HG03280 (cell line): Measurements from ENCODE around the gene CD99.
A peak's percentile ranks its signal among the peaks of the same experiment; 100 is the strongest.

Experiments used
- ATAC-seq: cut with Tn5 transposase; IDR thresholded peaks from one replicate; pipeline ENCODE4 v1.9.1; 2021; ENCODE audit warnings: mild to moderate bottlenecking, moderate library complexity; ENCODE audit not compliant: unreplicated experiment

The CD99 gene, protein sequence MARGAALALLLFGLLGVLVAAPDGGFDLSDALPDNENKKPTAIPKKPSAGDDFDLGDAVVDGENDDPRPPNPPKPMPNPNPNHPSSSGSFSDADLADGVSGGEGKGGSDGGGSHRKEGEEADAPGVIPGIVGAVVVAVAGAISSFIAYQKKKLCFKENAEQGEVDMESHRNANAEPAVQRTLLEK

GRCh38 chrX:2690856-2691542 is at the start of gene CD99:
CD99 (plus strand) TSS chrX:2691295; CDS start chrX:2691361, 66 bp downstream.
- peak; percentile 80 for ATAC-seq

DNA sequence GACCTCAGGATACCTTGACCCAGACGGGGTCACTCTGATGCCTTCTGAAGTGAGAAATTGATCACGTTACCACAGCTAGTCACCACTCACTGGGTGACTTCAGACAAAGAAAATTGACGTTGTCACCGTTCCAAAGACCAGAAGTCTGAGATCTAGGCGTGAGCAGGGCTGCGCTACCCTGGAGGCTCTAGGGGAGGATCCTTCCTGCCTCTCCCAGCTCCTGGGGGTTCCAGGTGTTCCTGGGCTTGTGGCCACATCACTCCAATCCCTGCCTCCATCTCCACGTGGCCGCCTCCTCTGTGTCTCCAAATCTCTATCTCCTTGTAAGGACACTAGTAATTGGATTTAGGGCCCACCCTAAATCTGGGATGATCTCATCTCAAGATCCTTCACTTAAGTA is 48.9 kb upstream of the CD99 start:
- ATAC-seq, result no peak

- no peak for ATAC-seq
Observed at GRCh38 chrX:2642791-2643190, 48.3 kb upstream of the CD99 start.

DNA sequence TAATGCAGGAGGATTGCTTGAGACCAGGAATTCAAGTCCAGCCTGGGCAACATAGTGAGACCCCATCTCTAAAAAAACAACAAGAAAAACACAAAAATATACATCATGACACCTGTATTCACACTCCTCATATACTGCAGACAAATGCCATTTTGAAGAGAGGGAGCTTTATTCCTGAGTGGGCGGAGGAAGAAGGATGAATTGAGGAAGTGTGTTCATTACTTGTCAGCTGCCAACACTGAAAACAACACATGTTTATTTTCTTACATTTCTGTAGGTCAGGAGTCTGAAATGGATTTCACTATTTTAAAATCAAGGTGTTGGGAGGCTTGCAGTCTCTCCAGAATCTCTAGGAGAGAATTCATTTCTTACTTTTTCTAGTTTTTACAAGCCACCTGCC is 47.2 kb upstream of the CD99 start:
- no peak for ATAC-seq

DNA sequence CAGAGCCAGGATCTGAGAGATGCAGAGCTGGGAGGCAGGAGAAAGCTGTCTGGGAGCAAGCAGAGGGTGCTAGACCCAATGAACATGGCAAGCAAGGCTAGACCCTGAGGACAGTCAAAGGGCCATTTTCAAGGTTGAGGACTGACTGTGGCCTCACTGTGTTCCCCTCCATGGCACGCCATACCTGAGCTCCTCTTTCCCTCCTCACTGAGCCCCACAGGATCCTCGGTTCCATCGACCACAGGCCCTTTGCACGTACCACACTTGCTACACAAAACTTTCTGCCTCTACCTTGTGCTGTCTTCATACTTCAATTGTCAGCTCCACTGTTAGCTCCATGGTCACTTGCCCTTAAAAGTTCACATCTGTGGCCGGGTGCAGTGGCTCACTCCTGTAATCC is 45.5 kb upstream of the CD99 start:
- no peak for ATAC-seq

DNA sequence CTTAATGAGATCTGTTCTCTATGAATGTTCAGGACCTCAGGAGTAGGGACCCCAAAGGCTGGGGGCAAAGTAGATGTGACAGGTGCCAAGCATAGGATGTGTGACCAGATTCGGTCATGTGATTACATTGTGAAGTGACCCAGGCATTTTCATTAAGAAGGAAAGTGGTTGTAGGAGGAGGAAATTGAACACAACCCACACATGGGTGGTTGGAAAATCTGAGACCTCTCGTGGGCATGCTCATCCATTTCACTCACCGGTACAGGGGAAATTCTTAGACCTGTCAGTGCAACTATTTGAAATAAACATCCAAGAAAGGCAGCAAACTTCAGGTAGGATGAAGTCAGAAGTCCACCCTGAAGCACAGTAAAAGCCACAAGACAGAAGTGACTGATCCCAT is 43.5 kb upstream of the CD99 start:
- ATAC-seq, result no peak

- ATAC-seq, result no peak
Observed at GRCh38 chrX:2650037-2650436, 41.1 kb upstream of the CD99 start.

- no peak for ATAC-seq
Observed at GRCh38 chrX:2650865-2651264, 40.2 kb upstream of the CD99 start.

DNA sequence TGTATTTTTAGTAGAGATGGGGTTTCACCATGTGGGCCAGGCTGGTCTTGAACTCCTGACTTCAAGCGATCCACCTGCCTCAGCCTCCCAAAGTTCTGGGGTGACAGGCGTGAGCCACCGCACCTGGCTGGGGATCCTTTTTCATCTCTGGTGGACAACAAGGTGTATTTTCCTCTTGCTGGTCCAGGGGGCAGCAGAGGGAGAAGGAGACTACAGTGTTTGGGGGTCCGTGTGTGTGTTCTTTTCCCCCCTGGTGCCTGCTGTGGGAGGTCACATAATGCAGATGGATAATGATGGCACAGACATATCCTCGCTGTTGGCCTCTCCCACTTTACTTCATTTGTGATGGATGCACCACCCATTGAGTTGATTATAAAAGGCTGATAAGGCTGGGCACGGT is 39.0 kb upstream of the CD99 start:
- ATAC-seq, result no peak

DNA sequence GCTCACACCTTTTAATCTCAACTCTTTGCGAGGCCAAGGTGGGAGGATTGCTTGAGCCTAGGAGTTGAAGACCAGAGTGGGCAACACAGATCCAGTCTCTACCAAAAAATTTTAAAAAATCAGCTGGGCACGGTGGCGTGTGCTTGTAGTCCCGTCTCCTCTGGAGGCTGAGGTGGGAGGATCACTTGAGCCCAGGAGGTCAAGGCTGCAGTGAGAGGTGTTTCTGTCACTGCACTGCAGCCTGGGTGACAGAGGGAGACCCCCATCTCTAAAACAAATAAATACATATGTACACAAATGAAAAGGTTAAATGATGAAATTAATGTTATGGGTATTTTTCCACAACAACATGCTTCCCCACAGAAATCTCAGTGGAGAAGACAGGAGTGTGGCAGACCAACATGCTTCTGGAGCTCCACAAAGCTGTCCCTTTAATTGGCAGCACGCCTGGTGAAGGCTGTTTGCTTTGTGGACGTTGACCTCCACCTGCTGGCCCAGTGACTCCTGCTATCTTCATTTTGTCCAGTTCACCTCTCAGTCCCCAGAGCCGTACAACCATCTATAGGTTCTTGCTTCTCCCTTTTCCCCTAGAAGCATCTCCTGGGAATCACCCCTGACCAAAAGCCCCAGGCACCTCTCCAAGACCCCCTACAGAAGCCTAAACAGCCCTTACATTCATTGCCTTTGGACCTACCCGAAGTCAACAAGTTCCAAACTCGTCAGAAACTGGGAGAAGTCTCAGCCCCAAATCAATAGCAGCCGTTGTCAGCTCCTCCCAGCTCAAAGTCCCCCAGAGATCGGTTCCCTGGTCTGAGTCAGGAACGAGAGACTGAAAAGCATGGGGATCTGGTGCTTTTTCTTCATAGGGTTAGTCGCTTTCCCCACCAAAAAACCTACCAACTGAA is 36.4 kb upstream of the CD99 start:
- no peak for ATAC-seq

- no peak for ATAC-seq
Observed at GRCh38 chrX:2656257-2656836, 34.7 kb upstream of the CD99 start.

GRCh38 chrX:2657532-2658113 is 33.5 kb upstream of the CD99 start:
- ATAC-seq, result no peak

- ATAC-seq, result no peak
Observed at GRCh38 chrX:2658585-2659292, 32.4 kb upstream of the CD99 start.

GRCh38 chrX:2662586-2662985 is 28.5 kb upstream of the CD99 start:
- no peak for ATAC-seq

DNA sequence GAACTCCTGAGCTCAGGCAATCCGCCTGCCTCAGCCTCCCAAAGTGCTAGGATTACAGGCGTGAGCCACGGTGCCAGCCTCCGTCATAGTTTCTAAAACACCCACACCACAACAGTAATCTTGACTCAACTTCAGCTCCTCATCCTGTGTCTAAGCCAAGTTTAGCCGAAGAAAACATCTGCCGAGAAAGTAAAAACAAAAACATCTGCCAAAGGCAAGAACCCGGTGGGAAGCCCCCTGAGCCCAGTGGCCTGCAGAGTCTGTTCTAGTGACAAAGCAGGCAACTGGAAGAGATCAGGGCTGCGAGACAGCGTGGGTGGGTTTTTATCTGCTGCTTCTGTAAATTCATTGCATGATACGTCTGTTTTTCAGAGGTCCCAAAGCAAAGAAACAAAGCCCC is 26.6 kb upstream of the CD99 start:
- ATAC-seq, result no peak

- no peak for ATAC-seq
Observed at GRCh38 chrX:2665387-2666304, 25.4 kb upstream of the CD99 start.

- ATAC-seq, result no peak
Observed at GRCh38 chrX:2666491-2666890, 24.6 kb upstream of the CD99 start.

DNA sequence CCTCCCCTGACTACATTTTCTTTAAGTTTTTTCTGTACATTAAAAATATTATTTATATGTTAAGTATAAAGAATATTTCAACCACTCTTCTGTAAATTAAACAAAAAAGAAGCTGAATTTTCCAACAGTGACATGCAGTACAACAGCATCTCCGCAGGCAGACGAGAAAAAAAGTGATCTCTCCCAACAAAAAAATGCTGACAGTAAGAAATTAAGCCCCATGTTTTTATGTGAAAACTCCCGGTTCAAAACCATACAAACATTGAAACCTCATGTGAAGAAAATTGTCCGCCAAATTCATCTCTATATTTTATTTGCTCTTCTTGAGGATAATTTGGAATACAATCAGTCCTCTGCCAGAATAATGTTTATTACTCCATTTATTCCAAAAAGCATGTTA is 20.1 kb upstream of the CD99 start:
- ATAC-seq, result no peak

DNA sequence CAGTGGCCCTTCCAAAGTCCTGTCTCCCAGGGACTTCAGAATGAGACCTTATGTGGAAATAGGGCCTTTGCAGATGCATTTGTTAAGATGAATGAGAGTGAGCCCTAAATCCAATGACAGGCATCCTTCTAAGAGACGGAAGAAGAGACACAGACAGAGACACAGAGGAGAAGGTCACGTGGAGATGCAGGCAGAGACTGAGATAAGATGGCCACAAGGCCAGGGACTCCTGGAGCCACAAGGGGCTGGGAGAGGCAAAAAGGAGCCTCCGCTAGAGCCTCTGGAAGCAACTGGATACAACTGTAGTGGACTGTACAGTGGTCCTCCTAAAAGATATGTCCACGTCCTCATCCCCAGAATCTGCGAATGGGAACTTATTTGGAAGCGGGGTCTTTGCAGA is 19.0 kb upstream of the CD99 start:
- no peak for ATAC-seq

DNA sequence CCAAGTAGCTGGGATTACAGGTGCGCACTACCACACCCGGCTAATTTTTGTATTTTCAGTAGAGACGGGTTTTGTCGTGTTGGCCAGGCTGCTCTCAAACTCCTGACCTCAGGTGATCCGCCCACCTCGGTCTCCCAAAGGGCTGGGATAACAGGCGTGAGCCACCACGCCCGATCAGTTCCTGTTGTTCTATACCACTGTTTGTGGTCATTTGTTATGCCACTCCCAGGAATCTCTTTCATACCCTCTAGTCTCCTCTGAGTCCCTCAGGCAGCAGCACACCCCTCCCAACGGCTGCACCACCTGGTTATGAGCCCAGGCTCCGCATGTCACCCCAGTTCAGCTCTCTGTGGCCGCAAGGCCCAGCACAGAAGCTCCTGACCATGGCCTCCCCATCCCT is 17.5 kb upstream of the CD99 start:
- no peak for ATAC-seq
